Vagina (tissue), 2 donors: ENCODE results near the gene ACTA1. TPM values are rescaled to one million over a fixed set of nuclear protein-coding genes. Genes with fewer than 3 reads are reported as not detected.

ENCODE experiments used
- DNase-seq, 2 donors: peaks; one replicate each; pipeline ENCODE4 v3.0.0-alpha.2; 2017; ENCODE audit errors: extremely low spot score in 2 of 2
- H3K27ac ChIP-seq: fragments of 200-600 bp; sonication (generic); one replicate; pipeline ENCODE4 v1.5.1; 2019
- H3K27me3 ChIP-seq: fragments of 200-600 bp; sonication (generic); one replicate; pipeline ENCODE4 v1.5.1; 2019
- H3K36me3 ChIP-seq, 2 donors: fragments of 200-600 bp; sonication (generic); one replicate each; pipeline ENCODE4 v1.5.1; 2017 to 2019
- H3K4me1 ChIP-seq: fragments of 200-600 bp; sonication (generic); one replicate; pipeline ENCODE4 v1.5.1; 2019
- H3K4me3 ChIP-seq, 2 donors: fragments of 200-600 bp; sonication (generic); 1 replicate in 1 of 2; 2 replicates in 1 of 2; pipeline ENCODE4 v1.5.1; 2016 to 2019
- H3K9me3 ChIP-seq: fragments of 200-600 bp; sonication (generic); one replicate; pipeline ENCODE4 v1.5.1; 2019
- POLR2A ChIP-seq, 2 donors: fragments of 450-650 bp; IDR thresholded peaks; one replicate each; pipeline ENCODE4 v1.6.1; 2017; ENCODE audit warnings: antibody characterized with exemption in 2 of 2, mild to moderate bottlenecking in 2 of 2, moderate library complexity in 2 of 2
- POLR2AphosphoS5 ChIP-seq, 2 donors: sonication (generic); formaldehyde crosslinking; IDR thresholded peaks; one replicate each; pipeline ENCODE4 v1.9.0; 2017; ENCODE audit warnings: antibody characterized with exemption in 2 of 2, mild to moderate bottlenecking in 2 of 2, low read depth in 1 of 2; ENCODE audit not compliant: insufficient read depth in 1 of 2
- intact Hi-C: fragments of 100-400 bp; cut with DNase I; formaldehyde crosslinking; loops from one replicate; pipeline ENCODE4 v1.15.1; 2023
- total RNA-seq: library from RNA; depleted of rRNA; stranded (reverse); fragments of >200 nt; gene quantifications from one replicate; pipeline ENCODE4 v1.2.3, GENCODE V29; 2016
- TF ChIP-seq, protein P1 (sequence below), 3 experiments: fragments of 450-650 bp in 2 of 3; fragments of 200-600 bp in 1 of 3; sonication (generic) in 1 of 3; IDR thresholded peaks; one replicate each; pipeline ENCODE4 v1.5.1; 2017 to 2019; ENCODE audit warnings: antibody characterized with exemption in 3 of 3, mild to moderate bottlenecking in 2 of 3, moderate library complexity in 2 of 3

Gene ACTA1
- total RNA-seq, 1 donor from 2014 or later = not detected

DNA sequence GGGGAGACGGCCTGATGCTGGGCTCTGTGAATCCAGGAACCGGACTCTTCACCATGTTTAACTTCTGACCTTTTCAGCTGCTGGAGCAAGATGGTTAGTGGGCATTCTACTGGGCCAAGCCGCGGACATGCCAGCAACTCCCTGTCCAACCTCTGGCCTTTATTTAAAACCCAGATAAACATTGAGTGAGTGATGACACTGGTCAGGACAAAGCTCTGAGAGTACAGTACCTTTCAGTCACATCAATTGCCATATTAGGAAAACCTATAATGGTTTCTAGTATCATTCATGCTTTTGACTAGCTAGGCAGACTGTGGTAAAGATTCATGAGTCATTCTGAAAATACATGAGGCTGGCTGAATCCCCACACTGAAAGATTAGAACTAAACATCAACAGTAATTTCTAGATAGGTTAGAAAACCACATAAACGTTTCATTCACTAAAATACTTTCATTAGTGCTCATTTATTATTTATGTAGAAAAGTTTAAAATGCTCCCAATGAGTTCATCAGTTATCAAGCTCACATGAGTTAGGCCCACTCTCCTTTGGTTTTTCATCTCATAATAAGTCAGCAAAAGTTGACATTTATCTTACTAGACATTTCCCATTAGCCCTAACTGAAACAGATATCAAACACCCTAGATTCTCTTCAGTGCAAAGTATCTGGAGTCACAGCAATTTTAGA lies 7.1 kb upstream of the ACTA1 start:
- no peak for DNase-seq
- no peaks in the 10 kb centered on the region for H3K27me3 ChIP-seq
- H3K9me3 ChIP-seq = no peaks in the 10 kb centered on the region
- TF ChIP-seq POLR2AphosphoS5 (IDR thresholded peaks at IDR 0.05; ENCODE audit: insufficient read depth in 1 of 2, low read depth in 1 of 2) = no peak
- TF ChIP-seq POLR2A (IDR thresholded peaks at IDR 0.05) = no peak
- TF ChIP-seq, protein P1, sequence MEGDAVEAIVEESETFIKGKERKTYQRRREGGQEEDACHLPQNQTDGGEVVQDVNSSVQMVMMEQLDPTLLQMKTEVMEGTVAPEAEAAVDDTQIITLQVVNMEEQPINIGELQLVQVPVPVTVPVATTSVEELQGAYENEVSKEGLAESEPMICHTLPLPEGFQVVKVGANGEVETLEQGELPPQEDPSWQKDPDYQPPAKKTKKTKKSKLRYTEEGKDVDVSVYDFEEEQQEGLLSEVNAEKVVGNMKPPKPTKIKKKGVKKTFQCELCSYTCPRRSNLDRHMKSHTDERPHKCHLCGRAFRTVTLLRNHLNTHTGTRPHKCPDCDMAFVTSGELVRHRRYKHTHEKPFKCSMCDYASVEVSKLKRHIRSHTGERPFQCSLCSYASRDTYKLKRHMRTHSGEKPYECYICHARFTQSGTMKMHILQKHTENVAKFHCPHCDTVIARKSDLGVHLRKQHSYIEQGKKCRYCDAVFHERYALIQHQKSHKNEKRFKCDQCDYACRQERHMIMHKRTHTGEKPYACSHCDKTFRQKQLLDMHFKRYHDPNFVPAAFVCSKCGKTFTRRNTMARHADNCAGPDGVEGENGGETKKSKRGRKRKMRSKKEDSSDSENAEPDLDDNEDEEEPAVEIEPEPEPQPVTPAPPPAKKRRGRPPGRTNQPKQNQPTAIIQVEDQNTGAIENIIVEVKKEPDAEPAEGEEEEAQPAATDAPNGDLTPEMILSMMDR (IDR thresholded peaks at IDR 0.05) = no peak
- no peak overlapping the region for H3K4me3 ChIP-seq
- intact Hi-C loops = no loop called here
- no peak overlapping the region for H3K27ac ChIP-seq
- peaks cover 0 to 44% of the 10 kb centered on the region in 2 donors for H3K36me3 ChIP-seq
- no peaks in the 10 kb centered on the region for H3K4me1 ChIP-seq

DNA sequence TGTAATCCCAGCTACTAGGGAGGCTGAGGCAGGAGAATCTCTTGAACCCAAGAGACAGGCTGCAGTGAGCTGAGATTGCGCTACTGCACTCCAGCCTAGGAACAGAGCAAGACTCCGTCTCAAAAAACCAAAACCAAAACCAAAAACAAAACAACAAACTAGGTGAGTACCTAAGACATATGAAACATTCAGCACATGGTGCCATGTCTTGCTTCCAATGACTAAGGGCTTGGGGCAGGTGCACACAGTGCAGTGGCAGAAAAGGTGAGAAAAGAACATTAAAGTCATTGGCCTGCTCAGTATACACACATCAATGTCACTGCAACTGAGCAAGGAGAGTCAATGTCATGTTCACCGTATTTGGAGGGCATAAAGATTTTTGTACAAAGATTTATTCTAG lies 4.1 kb upstream of the ACTA1 start:
- no peak for TF ChIP-seq POLR2A (IDR thresholded peaks at IDR 0.05)
- TF ChIP-seq POLR2AphosphoS5 (IDR thresholded peaks at IDR 0.05; ENCODE audit: insufficient read depth in 1 of 2, low read depth in 1 of 2) = no peak
- TF ChIP-seq, protein P1 (IDR thresholded peaks at IDR 0.05) = no peak

DNA sequence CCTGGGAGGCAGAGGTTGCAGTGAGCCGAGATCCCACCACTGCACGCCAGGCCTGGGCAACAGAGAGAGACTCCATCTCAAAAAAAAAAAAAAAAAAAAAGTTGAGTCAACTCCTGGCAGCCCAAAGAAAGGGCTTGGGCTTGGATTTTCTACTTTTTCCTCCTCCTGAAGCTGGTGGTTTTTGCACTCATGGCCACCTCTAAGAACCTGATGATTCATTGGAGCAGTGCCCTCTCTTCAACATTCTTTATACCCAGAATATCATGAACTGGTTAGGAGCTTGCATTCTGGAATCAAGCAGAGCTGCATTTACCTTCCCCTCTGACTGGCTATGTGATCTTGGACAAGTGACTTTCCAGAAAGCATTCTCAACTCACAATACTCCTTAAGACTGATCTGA lies 3.5 kb upstream of the ACTA1 start:
- peaks cover 12% of the 10 kb centered on the region for H3K27me3 ChIP-seq
- peaks cover 16% of the 10 kb centered on the region for H3K4me1 ChIP-seq
- no peaks in the 10 kb centered on the region for H3K9me3 ChIP-seq
- intact Hi-C loops = no loop called here
- no peak for TF ChIP-seq POLR2AphosphoS5 (IDR thresholded peaks at IDR 0.05; ENCODE audit: insufficient read depth in 1 of 2, low read depth in 1 of 2)
- H3K36me3 ChIP-seq = peaks cover 0 to 24% of the 10 kb centered on the region in 2 donors
- no peak for DNase-seq
- H3K27ac ChIP-seq = no peak overlapping the region
- no peak overlapping the region for H3K4me3 ChIP-seq

More for the DNA sequence above, 4.1 kb upstream of the ACTA1 start:
- peaks cover 7% of the 10 kb centered on the region for H3K27me3 ChIP-seq
- no peak overlapping the region for H3K4me3 ChIP-seq
- peaks cover 10% of the 10 kb centered on the region for H3K4me1 ChIP-seq
- no peak for DNase-seq
- peaks cover 0 to 25% of the 10 kb centered on the region in 2 donors for H3K36me3 ChIP-seq
- H3K9me3 ChIP-seq = no peaks in the 10 kb centered on the region
- no peak overlapping the region for H3K27ac ChIP-seq
- intact Hi-C loops = no loop called here

DNA sequence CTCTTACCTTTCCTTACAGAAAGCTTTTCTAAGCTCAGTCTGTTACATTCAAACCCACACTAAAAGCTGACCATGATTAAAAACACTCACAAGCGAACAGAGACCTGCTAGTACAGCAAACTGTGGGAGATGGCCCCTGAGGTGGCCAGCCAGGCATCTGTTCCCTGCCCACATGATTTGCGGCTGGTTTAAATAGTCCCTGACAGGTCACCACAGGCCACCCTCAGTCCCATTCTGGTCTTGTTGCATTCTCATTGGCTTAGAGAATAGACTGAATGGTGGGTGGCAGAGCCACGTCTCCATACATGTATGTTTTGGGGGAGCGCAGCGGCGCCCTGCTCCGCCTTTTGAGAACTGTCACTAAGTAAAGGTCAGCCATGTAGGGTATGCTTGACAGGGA lies 2.3 kb upstream of the ACTA1 start:
- no peak for TF ChIP-seq POLR2AphosphoS5 (IDR thresholded peaks at IDR 0.05; ENCODE audit: insufficient read depth in 1 of 2, low read depth in 1 of 2)
- TF ChIP-seq POLR2A (IDR thresholded peaks at IDR 0.05) = no peak
- TF ChIP-seq, protein P1 (IDR thresholded peaks at IDR 0.05) = no peak
- no peaks in the 10 kb centered on the region for H3K9me3 ChIP-seq
- no peak overlapping the region for H3K4me3 ChIP-seq
- peaks cover 0 to 14% of the 10 kb centered on the region in 2 donors for H3K36me3 ChIP-seq
- H3K27ac ChIP-seq = no peak overlapping the region
- peaks cover 24% of the 10 kb centered on the region for H3K27me3 ChIP-seq
- peaks cover 28% of the 10 kb centered on the region for H3K4me1 ChIP-seq
- intact Hi-C loops = no loop called here
- DNase-seq = no peak

DNA sequence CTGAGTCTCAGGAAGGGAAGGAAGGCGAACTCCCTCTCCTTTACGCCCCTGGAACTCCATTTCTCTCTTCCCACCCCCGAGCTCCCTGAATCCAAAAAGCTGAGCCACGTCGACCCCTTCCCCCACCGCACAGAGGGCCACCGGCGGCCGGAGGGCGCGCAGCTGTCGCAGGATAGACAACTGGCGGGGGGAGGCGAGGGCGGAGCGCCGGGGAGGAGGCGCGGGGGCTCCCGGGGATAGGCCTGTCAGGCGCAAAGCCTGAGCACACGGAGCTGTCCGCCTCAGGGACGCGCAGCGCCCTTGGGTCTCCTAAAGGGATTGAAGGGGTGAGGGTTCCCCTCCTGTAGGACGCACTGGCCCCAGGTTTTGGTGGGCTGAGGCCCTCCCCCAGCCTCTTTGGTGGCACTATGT lies 752 bp upstream of the ACTA1 start:
- no peak overlapping the region for H3K4me3 ChIP-seq
- H3K27me3 ChIP-seq = peaks cover 33% of the 10 kb centered on the region
- H3K9me3 ChIP-seq = no peaks in the 10 kb centered on the region
- H3K27ac ChIP-seq = no peak overlapping the region
- H3K36me3 ChIP-seq = no peaks in the 10 kb centered on the region
- H3K4me1 ChIP-seq = peaks cover 37% of the 10 kb centered on the region
- no peak for DNase-seq
- TF ChIP-seq, protein P1 (IDR thresholded peaks at IDR 0.05) = no peak
- intact Hi-C loops = no loop called here
